DND-41 (cell line): ENCODE results near the gene HSFX1.
A peak's percentile ranks its signal among the peaks of the same experiment; 100 is the strongest.
"Not testable (repeated sequence)": the region's sequence is repeated elsewhere in the genome, so short reads cannot be mapped to it uniquely, and the experiment has no call there.

ENCODE experiments used
- ATAC-seq: fragments of 200-7000 bp; cut with Tn5 transposase; 3 replicates; pipeline ENCODE4 v1.9.1; 2021; ENCODE audit warnings: low read depth; ENCODE audit not compliant: insufficient read depth
- DNase-seq: peaks from one replicate; pipeline ENCODE4 v3.0.0-alpha.2; 2020
- H2AFZ ChIP-seq: 2 replicates; pipeline ENCODE4 v1.6.0; 2012; ENCODE audit warnings: low read depth, low read length
- H3K27ac ChIP-seq: 2 replicates; pipeline ENCODE4 v1.5.1; 2012; ENCODE audit warnings: low read length, inconsistent platforms
- H3K27me3 ChIP-seq: fragments of 200-600 bp; sonication (generic); 2 replicates; pipeline ENCODE4 v1.6.0; 2012; ENCODE audit warnings: low read length, mild to moderate bottlenecking, inconsistent platforms; ENCODE audit not compliant: insufficient read depth, poor library complexity
- H3K36me3 ChIP-seq: 2 replicates; pipeline ENCODE4 v1.5.1; 2012; ENCODE audit warnings: low read length, inconsistent platforms; ENCODE audit not compliant: insufficient read depth
- H3K4me1 ChIP-seq: 2 replicates; pipeline ENCODE4 v1.5.1; 2012; ENCODE audit warnings: mild to moderate bottlenecking, low read length; ENCODE audit not compliant: insufficient read depth
- H3K4me2 ChIP-seq: 2 replicates; pipeline ENCODE4 v1.6.0; 2012; ENCODE audit warnings: mild to moderate bottlenecking, moderate library complexity, low read length, inconsistent platforms; ENCODE audit not compliant: insufficient read depth
- H3K4me3 ChIP-seq, 2 experiments: fragments of 200-600 bp in 1 of 2; shearing (Covaris generic) in 1 of 2; 2 replicates each; pipeline ENCODE4 v1.5.1; 2012 to 2016; ENCODE audit warnings: inconsistent platforms in 2 of 2, low read length in 2 of 2, mild to moderate bottlenecking in 2 of 2, low read depth in 1 of 2, moderate library complexity in 1 of 2
- H3K79me2 ChIP-seq: 2 replicates; pipeline ENCODE4 v1.6.0; 2012; ENCODE audit warnings: low read length, inconsistent platforms; ENCODE audit not compliant: insufficient read depth
- H3K9ac ChIP-seq: 2 replicates; pipeline ENCODE4 v1.6.0; 2012; ENCODE audit warnings: low read depth, mild to moderate bottlenecking, inconsistent platforms, low read length, moderate library complexity
- H3K9me3 ChIP-seq: 2 replicates; pipeline ENCODE4 v1.5.1; 2012; ENCODE audit warnings: low read length, moderate library complexity, mild to moderate bottlenecking, inconsistent platforms; ENCODE audit not compliant: insufficient read depth, severe bottlenecking
- H4K20me1 ChIP-seq: 2 replicates; pipeline ENCODE4 v1.6.0; 2012; ENCODE audit warnings: low read length; ENCODE audit not compliant: insufficient read depth
- TF ChIP-seq, protein P1 (sequence below): IDR thresholded peaks from 2 replicates; pipeline ENCODE4 v1.5.1; 2012; ENCODE audit warnings: borderline replicate concordance, low read length, moderate library complexity, mild to moderate bottlenecking; ENCODE audit not compliant: poor library complexity, severe bottlenecking; ENCODE audit errors: extremely low read depth

The HSFX1 gene

DNA sequence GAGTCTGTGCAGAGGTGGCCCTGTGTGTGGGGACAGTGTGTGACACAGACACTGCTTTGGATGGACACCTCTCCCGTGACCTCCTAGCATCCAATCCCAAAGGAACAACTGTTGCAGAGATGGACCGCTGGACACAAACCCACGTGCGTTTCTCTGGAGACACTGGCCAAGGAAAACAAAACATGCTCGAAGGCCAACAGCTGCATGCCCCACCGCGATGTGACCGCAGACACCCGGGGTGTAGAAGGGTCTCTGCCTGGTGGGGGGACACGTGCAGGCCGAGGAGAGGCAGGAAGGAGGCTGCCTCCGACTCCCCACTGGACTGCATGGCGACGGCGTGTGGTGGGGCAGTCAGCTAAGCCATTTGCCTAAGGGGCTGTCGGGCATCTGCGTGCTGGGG is at the start of gene HSFX1:
TSS of gene HSFX1 (plus strand) at position 301 of the 400 bp plus-strand sequence. CDS start 614 bp downstream, outside the sequence.
- not testable (repeated sequence) for H3K36me3 ChIP-seq, ATAC-seq

DNA sequence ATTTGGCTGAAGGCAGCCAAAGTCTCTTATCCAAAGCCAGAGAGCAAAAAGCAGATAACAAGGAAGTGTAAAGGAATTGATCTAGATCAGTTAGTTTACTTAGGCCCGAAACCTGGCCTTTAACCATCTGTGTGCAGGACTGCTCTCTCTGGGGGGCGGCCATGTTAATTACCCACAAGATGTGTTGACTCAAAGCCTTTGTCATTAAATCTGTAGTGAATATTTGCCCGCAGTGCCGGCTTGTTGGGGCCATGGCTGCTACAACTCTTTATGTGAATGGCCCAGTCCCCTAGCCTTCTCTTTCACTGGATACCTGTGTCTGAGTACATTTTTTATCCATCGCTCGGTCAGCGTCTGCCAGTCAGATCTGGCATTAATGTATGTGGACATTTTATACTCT is 46.6 kb upstream of the HSFX1 start:
- not testable (repeated sequence) for H3K27me3 ChIP-seq, H4K20me1 ChIP-seq, H3K27ac ChIP-seq, H3K4me2 ChIP-seq, H3K4me3 ChIP-seq, H3K4me1 ChIP-seq, H3K36me3 ChIP-seq, H3K79me2 ChIP-seq, H2AFZ ChIP-seq, ATAC-seq, H3K9ac ChIP-seq, DNase-seq, H3K9me3 ChIP-seq

More for the DNA sequence above, at the start of gene HSFX1:
- not testable (repeated sequence) for H3K27ac ChIP-seq, H3K4me2 ChIP-seq, H4K20me1 ChIP-seq, H3K9me3 ChIP-seq, H3K4me1 ChIP-seq, H2AFZ ChIP-seq, H3K27me3 ChIP-seq, DNase-seq, H3K9ac ChIP-seq, H3K79me2 ChIP-seq, H3K4me3 ChIP-seq

DNA sequence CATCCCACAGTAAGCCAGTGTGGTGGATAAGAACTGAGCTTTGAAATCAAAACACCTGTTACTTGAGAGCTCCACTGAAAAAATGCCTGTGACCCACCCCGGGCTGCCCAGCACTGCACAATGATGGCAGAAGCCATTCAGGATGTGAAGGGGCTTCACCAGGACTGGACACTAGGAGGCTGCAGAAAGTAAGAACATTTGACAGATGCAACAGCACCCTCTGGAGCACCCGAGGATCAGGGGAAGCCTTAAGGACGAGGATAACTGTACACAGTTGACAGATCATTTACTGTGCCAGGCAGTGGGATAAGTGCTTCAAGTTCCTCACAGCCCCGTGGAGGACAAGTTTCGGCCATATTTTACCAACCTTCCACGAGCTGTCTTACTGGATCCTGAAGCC is 31.6 kb upstream of the HSFX1 start:
- ATAC-seq, H3K36me3 ChIP-seq, H3K4me2 ChIP-seq, H3K79me2 ChIP-seq, H4K20me1 ChIP-seq, H2AFZ ChIP-seq, H3K27ac ChIP-seq, H3K4me1 ChIP-seq, H3K9ac ChIP-seq, DNase-seq, H3K4me3 ChIP-seq, H3K27me3 ChIP-seq, H3K9me3 ChIP-seq: not testable (repeated sequence)

- H3K27ac ChIP-seq, H3K36me3 ChIP-seq, H3K4me1 ChIP-seq, H3K4me3 ChIP-seq, H2AFZ ChIP-seq, DNase-seq, H4K20me1 ChIP-seq, H3K9ac ChIP-seq, H3K4me2 ChIP-seq, H3K9me3 ChIP-seq, H3K27me3 ChIP-seq, H3K79me2 ChIP-seq: not testable (repeated sequence)
- ATAC-seq = peak; percentile 58; the same call in 2 of the 3 replicates
Measured at GRCh38 chrX:149746390-149747007, 27.4 kb upstream of the HSFX1 start.

DNA sequence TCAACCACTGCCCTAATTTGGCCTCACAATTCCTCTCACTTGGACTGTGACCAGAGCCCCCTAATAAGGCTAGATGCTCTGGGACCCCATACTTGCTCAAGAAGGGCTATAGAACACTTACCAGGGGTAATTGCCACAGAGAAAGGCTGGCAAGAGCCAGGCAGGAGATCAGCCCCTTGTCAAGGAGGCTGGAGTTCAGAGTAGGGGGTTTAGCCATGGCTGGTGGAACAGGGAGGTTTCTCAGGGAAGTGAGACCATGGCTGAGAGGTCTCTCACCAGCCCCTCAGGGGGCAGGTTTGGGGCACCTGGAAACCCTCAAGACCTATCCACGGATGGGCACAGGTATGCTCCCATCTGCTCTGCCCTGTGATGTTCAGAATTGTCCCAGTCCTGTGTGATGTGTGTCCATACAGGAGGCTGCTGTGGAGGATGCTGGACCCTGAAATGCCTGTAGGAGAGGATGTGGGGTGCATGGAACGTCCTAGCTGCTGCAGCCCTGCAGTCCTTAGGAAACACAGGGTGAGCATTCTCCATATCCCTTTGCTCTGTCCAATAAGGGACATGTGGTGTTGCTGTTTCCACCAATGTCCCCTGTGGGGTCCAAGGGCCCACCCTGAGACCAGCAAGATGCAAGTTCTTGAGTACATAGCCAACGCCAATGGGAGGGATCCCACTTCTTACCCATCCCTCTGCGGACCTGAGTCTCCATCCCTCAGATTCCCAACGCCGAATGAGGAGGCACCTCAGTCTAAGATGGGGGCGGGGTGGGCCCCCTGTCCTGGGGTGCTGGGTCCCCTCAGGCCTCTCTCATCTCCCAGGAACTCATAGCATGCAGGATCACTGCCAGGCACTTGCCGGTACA is 16.4 kb upstream of the HSFX1 start:
- no peak for ATAC-seq
- H2AFZ ChIP-seq = no peak overlapping the region

More for the DNA sequence above, 16.4 kb upstream of the HSFX1 start:
- no peak for DNase-seq
- peaks cover 3% of the 10 kb centered on the region for H3K27me3 ChIP-seq
- no peaks in the 10 kb centered on the region for H3K79me2 ChIP-seq
- H3K4me2 ChIP-seq = no peak overlapping the region
- H3K9me3 ChIP-seq = no peaks in the 10 kb centered on the region
- no peaks in the 10 kb centered on the region for H3K36me3 ChIP-seq
- H4K20me1 ChIP-seq = no peaks in the 10 kb centered on the region
- no peak overlapping the region for H3K4me3 ChIP-seq
- no peaks in the 10 kb centered on the region for H3K4me1 ChIP-seq
- TF ChIP-seq, protein P1, sequence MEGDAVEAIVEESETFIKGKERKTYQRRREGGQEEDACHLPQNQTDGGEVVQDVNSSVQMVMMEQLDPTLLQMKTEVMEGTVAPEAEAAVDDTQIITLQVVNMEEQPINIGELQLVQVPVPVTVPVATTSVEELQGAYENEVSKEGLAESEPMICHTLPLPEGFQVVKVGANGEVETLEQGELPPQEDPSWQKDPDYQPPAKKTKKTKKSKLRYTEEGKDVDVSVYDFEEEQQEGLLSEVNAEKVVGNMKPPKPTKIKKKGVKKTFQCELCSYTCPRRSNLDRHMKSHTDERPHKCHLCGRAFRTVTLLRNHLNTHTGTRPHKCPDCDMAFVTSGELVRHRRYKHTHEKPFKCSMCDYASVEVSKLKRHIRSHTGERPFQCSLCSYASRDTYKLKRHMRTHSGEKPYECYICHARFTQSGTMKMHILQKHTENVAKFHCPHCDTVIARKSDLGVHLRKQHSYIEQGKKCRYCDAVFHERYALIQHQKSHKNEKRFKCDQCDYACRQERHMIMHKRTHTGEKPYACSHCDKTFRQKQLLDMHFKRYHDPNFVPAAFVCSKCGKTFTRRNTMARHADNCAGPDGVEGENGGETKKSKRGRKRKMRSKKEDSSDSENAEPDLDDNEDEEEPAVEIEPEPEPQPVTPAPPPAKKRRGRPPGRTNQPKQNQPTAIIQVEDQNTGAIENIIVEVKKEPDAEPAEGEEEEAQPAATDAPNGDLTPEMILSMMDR = no peak
- H3K27ac ChIP-seq = no peak overlapping the region
- H3K9ac ChIP-seq = no peak overlapping the region
